H1 (cell line): ENCODE results near the gene TTLL5.

ENCODE experiments used
- BACH1 ChIP-seq: IDR thresholded peaks from 2 replicates; pipeline ENCODE4 v1.6.1; 2012; ENCODE audit warnings: low read length, improper control_type of control experiment
- CREB1 ChIP-seq: IDR thresholded peaks from 2 replicates; pipeline ENCODE4 v1.6.1; 2012; ENCODE audit warnings: inconsistent platforms
- JUND ChIP-seq: IDR thresholded peaks from 2 replicates; pipeline ENCODE4 v1.6.1; 2011; ENCODE audit warnings: mild to moderate bottlenecking, improper control_type of control experiment, low read length
- POLR2A ChIP-seq, 2 experiments: IDR thresholded peaks; 1 replicate in 1 of 2; 2 replicates in 1 of 2; pipeline ENCODE4 v1.6.1; 2011; ENCODE audit warnings: low read depth in 2 of 2, low read length in 2 of 2, mild to moderate bottlenecking in 2 of 2; ENCODE audit errors: control extremely low read depth in 1 of 2
- TF ChIP-seq, protein P1 (sequence below): IDR thresholded peaks from 2 replicates; pipeline ENCODE4 v1.6.1; 2011; ENCODE audit warnings: low read length, improper control_type of control experiment

DNA sequence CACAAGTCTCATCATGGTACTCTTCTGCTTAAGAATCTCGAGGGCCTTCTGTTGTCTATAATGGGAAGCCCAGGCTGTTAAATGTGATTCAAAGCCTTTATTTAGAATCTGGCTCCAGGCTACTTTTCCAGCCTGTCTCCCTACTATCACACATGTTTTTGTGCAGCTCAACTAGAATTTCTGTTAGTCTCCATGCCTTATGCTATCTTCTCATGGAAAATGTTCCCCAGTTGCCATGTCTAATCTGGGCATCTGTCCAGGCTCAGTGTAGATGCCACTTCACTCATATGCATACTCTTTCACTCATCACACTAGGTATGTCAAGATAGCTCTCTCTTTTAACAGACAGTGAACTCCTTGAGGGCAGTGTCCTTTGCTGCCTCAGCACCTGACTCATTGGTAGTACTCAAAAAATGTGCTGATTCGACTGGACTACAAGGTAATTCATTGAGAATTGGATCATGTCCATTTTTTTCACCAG, 145.3 kb downstream of the TTLL5 start:
- no peak for TF ChIP-seq CREB1
- no peak for TF ChIP-seq POLR2A (IDR thresholded peaks at IDR 0.05; ENCODE audit: control extremely low read depth in 1 of 2, low read depth in 2 of 2, low read length in 2 of 2)
- TF ChIP-seq BACH1 = no peak
- TF ChIP-seq, protein P1, sequence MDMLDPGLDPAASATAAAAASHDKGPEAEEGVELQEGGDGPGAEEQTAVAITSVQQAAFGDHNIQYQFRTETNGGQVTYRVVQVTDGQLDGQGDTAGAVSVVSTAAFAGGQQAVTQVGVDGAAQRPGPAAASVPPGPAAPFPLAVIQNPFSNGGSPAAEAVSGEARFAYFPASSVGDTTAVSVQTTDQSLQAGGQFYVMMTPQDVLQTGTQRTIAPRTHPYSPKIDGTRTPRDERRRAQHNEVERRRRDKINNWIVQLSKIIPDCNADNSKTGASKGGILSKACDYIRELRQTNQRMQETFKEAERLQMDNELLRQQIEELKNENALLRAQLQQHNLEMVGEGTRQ = no peak
- TF ChIP-seq JUND = no peak
